Spinal cord (tissue), 10 donors: ENCODE results near the gene EN2. TPM values are rescaled to one million over a fixed set of nuclear protein-coding genes. Genes with fewer than 3 reads are reported as not detected.

ENCODE experiments used
- DNase-seq, 6 donors: peaks; one replicate each; pipeline versions ENCODE4 v3.0.0 to v3.0.0-alpha.2; 2013 to 2015; ENCODE audit warnings: low spot score in 6 of 6, low read depth in 4 of 6
- H3K27ac ChIP-seq: one replicate; pipeline ENCODE4 v1.5.1; 2013; ENCODE audit warnings: low read depth, low read length, control low read depth
- H3K27me3 ChIP-seq: one replicate; pipeline ENCODE4 v1.6.1; 2013; ENCODE audit warnings: low read length; ENCODE audit not compliant: control insufficient read depth, insufficient read depth
- H3K36me3 ChIP-seq: one replicate; pipeline ENCODE4 v1.6.1; 2013; ENCODE audit warnings: low read length; ENCODE audit not compliant: control insufficient read depth, insufficient read depth
- H3K4me1 ChIP-seq: one replicate; pipeline ENCODE4 v1.6.1; 2013; ENCODE audit warnings: low read length; ENCODE audit not compliant: control insufficient read depth, insufficient read depth
- H3K4me3 ChIP-seq: one replicate; pipeline ENCODE4 v1.5.1; 2013; ENCODE audit warnings: low read depth, low read length, control low read depth
- H3K9me3 ChIP-seq: one replicate; pipeline ENCODE4 v1.6.1; 2013; ENCODE audit warnings: low read length; ENCODE audit not compliant: control insufficient read depth, insufficient read depth
- WGBS: methylation state at CpG from one replicate; pipeline ENCODE4 v1.1.5; 2013; ENCODE audit warnings: missing lambda C conversion rate; ENCODE audit not compliant: insufficient coverage; 5-methylcytosine and 5-hydroxymethylcytosine counted together
- long read RNA-seq, 4 donors: transcript quantifications; one replicate each; lab custom pipeline, GENCODE V29; 2026
- polyA plus RNA-seq, 2 donors: library from polyadenylated mRNA; unstranded; fragments of 120-200 nt; gene quantifications; one replicate each; pipeline ENCODE4 v1.2.1, GENCODE V29; 2013; ENCODE audit not compliant: insufficient read length in 2 of 2
- total RNA-seq, 2 donors: library from RNA; depleted of rRNA in 1 of 2; stranded (reverse); fragments of 120-200 nt in 1 of 2; fragments of >200 nt in 1 of 2; gene quantifications; one replicate each; pipeline versions ENCODE4 v1.2.3 to v1.2.4, GENCODE V29; 2013 to 2014
- donor health status: healthy.

EN2 gene
- under 1 TPM in 1 of 2 donors, not detected in 1; 0.72 TPM for total RNA-seq
- under 1 TPM; 0.06 to 0.22 TPM for polyA plus RNA-seq
- long read RNA-seq, donor 1, result 0 reads
- long read RNA-seq, donor 2, result 0 reads
- long read RNA-seq, donor 3, result 0 reads
- long read RNA-seq, donor 4, result 0 reads

- H3K4me1 ChIP-seq, result peaks cover 48% of the 10 kb centered on the region
- H3K36me3 ChIP-seq, result no peaks in the 10 kb centered on the region
- DNase-seq, result peak in 2 of 6 donors; percentile 33 to 53
- peak within 1 kb of the TSS; percentile 47 for H3K4me3 ChIP-seq
- WGBS, result under 1% methylated on average over 101 of the region's 105 CpGs
- H3K9me3 ChIP-seq, result no peaks in the 10 kb centered on the region
- peaks cover 93% of the 10 kb centered on the region for H3K27me3 ChIP-seq
- H3K27ac ChIP-seq, result no peak within 1 kb of the TSS
These were observed at the start of gene EN2 for GRCh38 chr7:155458111-155458877. Gene EN2 (plus strand): TSS chr7:155458129. CDS start chr7:155458378, 249 bp downstream.

DNA sequence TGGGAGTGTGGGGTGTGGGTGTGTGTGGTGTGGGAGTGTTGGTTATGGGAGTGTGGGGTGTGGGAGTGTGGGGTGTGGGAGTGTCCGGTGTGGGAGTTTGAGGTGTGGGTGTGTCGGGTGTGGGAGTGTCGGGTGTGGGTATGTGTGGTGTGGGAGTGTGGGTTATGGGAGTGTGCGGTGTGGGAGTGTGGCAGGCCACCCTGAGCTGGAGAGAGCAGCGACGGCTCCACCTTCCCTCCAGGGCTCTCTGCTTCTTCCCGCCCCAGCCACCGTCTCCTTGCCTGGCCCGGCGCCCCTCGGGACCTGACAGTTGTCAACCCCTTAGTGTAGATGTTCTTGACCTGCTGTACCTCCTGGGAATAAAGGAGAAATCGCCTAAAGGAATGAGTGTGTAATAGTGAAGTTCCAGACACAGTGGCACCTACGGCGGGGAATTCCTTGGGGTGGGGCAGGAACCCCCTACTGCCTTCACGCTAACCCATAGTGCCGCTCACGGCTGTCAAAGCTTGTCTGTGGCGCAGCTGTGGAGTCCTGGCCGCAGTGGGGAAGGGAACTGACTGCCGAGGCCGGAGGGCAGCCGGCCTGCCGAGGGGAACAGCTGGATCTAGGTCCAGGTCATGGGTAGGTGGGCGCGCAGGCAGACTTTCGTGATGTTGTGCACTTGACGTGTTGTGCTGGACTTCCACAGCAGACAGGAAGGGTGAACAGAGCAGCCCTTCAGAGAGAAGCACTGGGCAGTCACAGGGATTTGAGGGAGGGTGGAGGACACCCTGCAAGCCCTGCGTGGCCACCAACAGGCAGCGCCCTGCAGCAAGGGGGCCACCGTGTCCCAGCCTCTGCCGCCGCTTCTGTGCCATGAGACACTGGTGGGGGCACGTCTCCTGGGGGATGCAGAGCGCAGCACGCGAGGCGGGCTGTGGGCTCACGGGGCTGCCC, 49.0 kb upstream of the EN2 start:
- no peak for DNase-seq
- Histone ChIP-seq H3K27me3 (peaks cover 19% of the 10 kb centered on the region), H3K36me3 (no peaks in the 10 kb centered on the region), H3K4me3 (no peak overlapping the region), H3K27ac (no peak overlapping the region), H3K9me3 (no peaks in the 10 kb centered on the region), H3K4me1 (peaks cover 17% of the 10 kb centered on the region)
- WGBS, result 54% methylated on average over 25 of the region's 38 CpGs

- DNase-seq, result no peak
- no peak overlapping the region for H3K4me3 ChIP-seq
- WGBS, result 89% methylated on average over 12 of the region's 15 CpGs
- H3K9me3 ChIP-seq, result no peaks in the 10 kb centered on the region
- peaks cover 15% of the 10 kb centered on the region for H3K4me1 ChIP-seq
- H3K36me3 ChIP-seq, result no peaks in the 10 kb centered on the region
- H3K27ac ChIP-seq, result no peak overlapping the region
- H3K27me3 ChIP-seq, result peaks cover 19% of the 10 kb centered on the region
These were observed 47.9 kb upstream of the EN2 start for GRCh38 chr7:155409980-155410379.

- Histone ChIP-seq H3K27me3 (peaks cover 19% of the 10 kb centered on the region), H3K36me3 (no peaks in the 10 kb centered on the region), H3K4me3 (no peak overlapping the region), H3K27ac (no peak overlapping the region), H3K9me3 (no peaks in the 10 kb centered on the region), H3K4me1 (peaks cover 12% of the 10 kb centered on the region)
- no peak for DNase-seq
- WGBS, result 72% methylated on average over 4 of the region's 6 CpGs
These were observed 47.5 kb upstream of the EN2 start for GRCh38 chr7:155410431-155410830.

- Histone ChIP-seq H3K27ac (no peak overlapping the region), H3K9me3 (no peaks in the 10 kb centered on the region), H3K4me3 (no peak overlapping the region), H3K4me1 (peaks cover 8% of the 10 kb centered on the region), H3K27me3 (peaks cover 15% of the 10 kb centered on the region), H3K36me3 (no peaks in the 10 kb centered on the region)
- DNase-seq, result no peak
- WGBS, result 95% methylated on average over 14 of the region's 17 CpGs
These were observed 46.1 kb upstream of the EN2 start for GRCh38 chr7:155411718-155412415.

DNA sequence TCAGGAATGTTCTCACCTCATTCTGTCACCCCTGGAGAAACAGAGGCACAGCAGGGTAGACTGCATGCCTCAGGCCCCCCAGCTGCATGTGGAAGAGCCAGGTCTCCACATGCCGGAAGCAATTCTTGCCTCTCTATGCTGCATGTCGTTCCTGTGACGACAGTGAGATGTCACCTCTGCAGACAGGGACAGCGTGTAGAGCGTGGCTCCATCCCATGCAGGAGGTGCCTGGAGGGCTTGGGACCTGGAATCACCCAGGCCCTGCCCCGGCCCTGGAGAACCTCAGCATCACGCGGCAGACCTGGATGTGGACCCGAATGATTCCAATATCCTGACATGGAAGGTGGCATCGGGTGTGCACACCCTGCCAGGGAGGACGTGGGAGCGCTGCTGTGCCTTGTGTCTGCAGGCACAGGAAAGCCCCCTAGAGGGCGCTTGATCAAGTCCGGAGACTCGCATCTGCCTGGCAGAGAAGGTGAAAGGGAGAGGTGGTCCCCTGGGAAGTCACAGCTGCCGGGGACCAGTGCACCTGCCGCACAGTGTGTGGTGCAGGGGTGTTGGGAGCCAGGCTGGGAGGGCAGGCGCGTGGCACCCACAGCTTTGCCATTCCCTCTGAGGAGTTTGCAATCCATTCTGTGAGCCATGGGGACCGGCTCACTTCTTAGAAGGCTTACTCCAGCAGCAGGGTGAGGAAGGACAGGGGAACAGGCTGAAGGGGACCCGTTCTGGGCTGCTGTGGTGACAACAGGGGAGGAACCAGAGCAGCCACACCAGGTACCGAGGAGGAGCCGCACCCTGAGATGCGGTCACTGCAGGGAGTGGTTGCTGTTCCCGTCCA, 45.3 kb upstream of the EN2 start:
- no peak overlapping the region for H3K4me3 ChIP-seq
- H3K36me3 ChIP-seq, result no peaks in the 10 kb centered on the region
- no peak overlapping the region for H3K27ac ChIP-seq
- 35% methylated on average over 25 of the region's 25 CpGs for WGBS
- H3K4me1 ChIP-seq, result peaks cover 8% of the 10 kb centered on the region
- H3K27me3 ChIP-seq, result peaks cover 15% of the 10 kb centered on the region
- no peaks in the 10 kb centered on the region for H3K9me3 ChIP-seq
- DNase-seq, result peak in 2 of 6 donors; percentile 68 to 85

DNA sequence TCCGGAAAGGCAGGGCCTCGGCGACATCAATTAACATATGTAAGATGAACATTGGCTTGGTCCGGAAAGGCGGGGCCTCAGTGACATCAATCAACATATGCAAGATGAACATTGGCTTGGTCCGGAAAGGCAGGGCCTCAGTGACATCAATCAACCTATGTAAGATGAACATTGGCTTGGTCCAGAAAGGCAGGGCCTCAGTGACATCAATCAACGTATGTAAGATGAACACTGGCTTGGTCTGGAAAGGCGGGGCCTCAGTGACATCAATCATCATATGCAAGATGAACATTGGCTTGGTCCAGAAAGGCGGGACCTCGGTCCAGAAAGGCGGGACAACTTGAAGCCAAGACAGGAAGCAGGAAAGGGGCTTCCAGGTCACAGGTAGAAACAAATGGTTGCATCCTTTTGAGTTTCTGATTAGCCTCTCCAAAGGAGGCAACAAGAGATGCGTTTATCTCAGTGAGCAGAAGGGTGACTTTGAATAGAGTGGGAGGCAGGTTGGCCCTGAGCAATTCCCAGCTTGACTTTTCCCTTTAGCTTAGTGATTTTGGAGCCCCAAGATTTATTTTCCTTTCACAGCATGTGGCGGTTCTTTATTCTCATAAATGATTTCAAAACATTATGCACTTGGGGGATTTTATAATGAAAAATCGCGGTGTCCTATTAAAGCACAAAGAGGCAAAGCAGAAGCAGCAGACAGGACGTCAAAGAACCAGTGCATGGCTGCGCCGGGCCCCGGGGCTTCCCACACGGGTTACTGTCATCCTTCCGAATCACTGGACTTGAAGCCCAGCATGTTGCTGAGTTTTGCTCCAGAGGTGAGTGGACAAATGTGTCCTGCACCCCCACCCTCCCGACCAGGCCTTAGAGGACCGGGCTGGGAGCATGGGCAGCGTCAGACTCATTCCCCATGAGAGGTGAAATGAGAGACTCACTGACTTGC, 43.1 kb upstream of the EN2 start:
- H3K27me3 ChIP-seq, result peaks cover 8% of the 10 kb centered on the region
- no peaks in the 10 kb centered on the region for H3K9me3 ChIP-seq
- H3K4me3 ChIP-seq, result no peak overlapping the region
- H3K36me3 ChIP-seq, result no peaks in the 10 kb centered on the region
- H3K4me1 ChIP-seq, result peaks cover 5% of the 10 kb centered on the region
- no peak overlapping the region for H3K27ac ChIP-seq
- DNase-seq, result peak in 1 of 6 donors; percentile 56
- 74% methylated on average over 19 of the region's 24 CpGs for WGBS
